Measurements from ENCODE around the gene NEDD4L. TPM values are rescaled to one million over a fixed set of nuclear protein-coding genes. Genes with fewer than 3 reads are reported as not detected.

The NEDD4L gene
- polyA plus RNA-seq, 1 experiment = 14.1 TPM

DNA sequence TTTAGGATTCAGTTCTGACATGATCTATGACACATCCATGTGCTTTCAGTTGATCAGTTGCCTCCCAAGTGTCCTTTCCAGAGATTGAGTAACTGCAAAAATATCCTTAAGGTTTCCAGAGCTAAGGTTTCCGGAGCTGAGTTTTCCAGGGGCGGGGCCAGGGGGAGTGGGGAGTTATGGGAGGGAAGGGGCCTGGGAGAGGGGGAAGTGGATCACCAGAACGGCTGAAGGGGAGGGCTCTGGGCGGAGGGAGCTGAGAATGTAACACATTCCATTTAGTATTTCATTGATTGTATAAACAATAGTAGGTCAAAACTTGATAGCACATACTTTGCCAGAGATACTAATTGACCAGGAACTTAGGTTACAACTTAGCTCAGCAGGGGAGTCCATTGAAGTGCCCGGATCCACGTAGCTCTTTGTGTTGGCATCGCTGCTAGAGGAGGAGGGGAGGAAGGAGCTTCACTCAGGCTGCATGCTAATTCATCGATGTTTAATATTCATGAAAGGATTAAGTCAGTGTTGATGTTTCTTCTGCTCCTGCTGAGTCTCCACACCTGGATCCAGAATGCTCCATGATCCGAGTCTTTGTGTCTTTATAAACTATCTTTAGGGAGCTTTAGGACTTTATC is 295.1 kb downstream of the NEDD4L start:
- ChIA-PET POLR2A (interaction anchor here (0.6 kb wide), 1 partner anchor 1682 kb away, joined by 3 read pairs; no protein-coding TSS in a partner anchor), CTCF (interaction anchor here (0.6 to 1.5 kb wide), 4 partner anchors 13 to 154 kb away, joined by 3 to 6 read pairs (median 4); no protein-coding TSS in a partner anchor)
- TF ChIP-seq, protein P1, sequence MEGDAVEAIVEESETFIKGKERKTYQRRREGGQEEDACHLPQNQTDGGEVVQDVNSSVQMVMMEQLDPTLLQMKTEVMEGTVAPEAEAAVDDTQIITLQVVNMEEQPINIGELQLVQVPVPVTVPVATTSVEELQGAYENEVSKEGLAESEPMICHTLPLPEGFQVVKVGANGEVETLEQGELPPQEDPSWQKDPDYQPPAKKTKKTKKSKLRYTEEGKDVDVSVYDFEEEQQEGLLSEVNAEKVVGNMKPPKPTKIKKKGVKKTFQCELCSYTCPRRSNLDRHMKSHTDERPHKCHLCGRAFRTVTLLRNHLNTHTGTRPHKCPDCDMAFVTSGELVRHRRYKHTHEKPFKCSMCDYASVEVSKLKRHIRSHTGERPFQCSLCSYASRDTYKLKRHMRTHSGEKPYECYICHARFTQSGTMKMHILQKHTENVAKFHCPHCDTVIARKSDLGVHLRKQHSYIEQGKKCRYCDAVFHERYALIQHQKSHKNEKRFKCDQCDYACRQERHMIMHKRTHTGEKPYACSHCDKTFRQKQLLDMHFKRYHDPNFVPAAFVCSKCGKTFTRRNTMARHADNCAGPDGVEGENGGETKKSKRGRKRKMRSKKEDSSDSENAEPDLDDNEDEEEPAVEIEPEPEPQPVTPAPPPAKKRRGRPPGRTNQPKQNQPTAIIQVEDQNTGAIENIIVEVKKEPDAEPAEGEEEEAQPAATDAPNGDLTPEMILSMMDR (IDR thresholded peaks at IDR 0.05; ENCODE audit: insufficient read depth, low read depth, low read length) = no peak
- H3K27me3 ChIP-seq (ENCODE audit: control insufficient read depth, insufficient read depth, low read length) = no peaks in the 10 kb centered on the region
- DNase-seq (ENCODE audit: low read depth) = no peak
- H3K36me3 ChIP-seq (ENCODE audit: control insufficient read depth, insufficient read depth, low read length) = peaks cover 2% of the 10 kb centered on the region; the same call in 1 of the 2 replicates
- H3K4me3 ChIP-seq (ENCODE audit: low read depth, low read length) = no peak overlapping the region

DNA sequence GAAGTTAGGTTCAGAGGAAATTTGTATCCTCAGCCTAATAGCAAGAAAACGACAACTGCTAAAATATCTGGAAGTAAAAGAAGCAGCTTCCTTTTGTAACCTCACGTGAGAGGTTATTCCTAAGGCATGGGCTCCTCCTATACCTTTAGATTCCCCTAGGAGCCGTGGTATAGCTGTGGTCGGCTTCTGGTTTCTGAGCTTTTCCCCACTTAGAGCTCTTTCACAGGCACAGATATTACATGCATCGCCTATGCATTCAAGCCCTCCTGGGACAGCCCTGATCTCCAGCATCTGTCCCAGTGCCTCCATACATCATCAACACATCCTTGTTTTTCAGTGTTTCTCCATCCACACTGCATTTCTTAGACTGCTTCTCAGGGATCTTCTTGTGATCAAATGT is 295.9 kb downstream of the NEDD4L start:
- DNase-seq (ENCODE audit: low read depth) = no peak
- TF ChIP-seq, protein P1 (IDR thresholded peaks at IDR 0.05; ENCODE audit: insufficient read depth, low read depth, low read length) = no peak
- ChIA-PET CTCF (interaction anchor here (1.2 to 1.5 kb wide), 2 partner anchors 13 to 18 kb away, joined by 3 to 5 read pairs; no protein-coding TSS in a partner anchor), POLR2A (no interaction called here)
- Histone ChIP-seq H3K4me3 (ENCODE audit: low read depth, low read length) (no peak overlapping the region), H3K36me3 (ENCODE audit: control insufficient read depth, insufficient read depth, low read length) (peaks cover 2% of the 10 kb centered on the region; the same call in 1 of the 2 replicates), H3K27me3 (ENCODE audit: control insufficient read depth, insufficient read depth, low read length) (no peaks in the 10 kb centered on the region)

DNA sequence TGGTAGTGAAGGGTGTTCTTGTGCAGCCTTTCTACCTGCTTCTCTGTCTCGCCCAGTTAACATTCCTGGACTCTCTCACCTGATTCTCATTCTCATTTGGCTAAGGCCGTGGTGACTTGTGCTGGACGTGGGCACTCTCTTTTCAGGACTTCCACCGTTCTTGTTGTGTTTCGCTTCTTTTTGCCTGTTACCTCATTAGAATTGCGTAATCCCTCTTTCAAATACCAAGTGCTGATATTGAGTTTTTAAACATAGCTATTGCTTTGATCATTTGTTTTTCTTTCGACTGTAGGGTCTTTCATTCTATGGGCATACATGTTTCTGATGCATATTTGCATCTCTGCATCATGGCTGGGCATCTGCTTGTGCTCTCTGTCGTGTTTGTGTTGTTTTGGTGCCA is 297.9 kb downstream of the NEDD4L start:
- ChIA-PET CTCF (no interaction called here), POLR2A (no interaction called here)
- no peak for DNase-seq (ENCODE audit: low read depth)
- Histone ChIP-seq H3K36me3 (ENCODE audit: control insufficient read depth, insufficient read depth, low read length) (peaks cover 2% of the 10 kb centered on the region; the same call in 1 of the 2 replicates), H3K4me3 (ENCODE audit: low read depth, low read length) (no peak overlapping the region), H3K27me3 (ENCODE audit: control insufficient read depth, insufficient read depth, low read length) (no peaks in the 10 kb centered on the region)
- TF ChIP-seq, protein P1 (IDR thresholded peaks at IDR 0.05; ENCODE audit: insufficient read depth, low read depth, low read length) = no peak

DNA sequence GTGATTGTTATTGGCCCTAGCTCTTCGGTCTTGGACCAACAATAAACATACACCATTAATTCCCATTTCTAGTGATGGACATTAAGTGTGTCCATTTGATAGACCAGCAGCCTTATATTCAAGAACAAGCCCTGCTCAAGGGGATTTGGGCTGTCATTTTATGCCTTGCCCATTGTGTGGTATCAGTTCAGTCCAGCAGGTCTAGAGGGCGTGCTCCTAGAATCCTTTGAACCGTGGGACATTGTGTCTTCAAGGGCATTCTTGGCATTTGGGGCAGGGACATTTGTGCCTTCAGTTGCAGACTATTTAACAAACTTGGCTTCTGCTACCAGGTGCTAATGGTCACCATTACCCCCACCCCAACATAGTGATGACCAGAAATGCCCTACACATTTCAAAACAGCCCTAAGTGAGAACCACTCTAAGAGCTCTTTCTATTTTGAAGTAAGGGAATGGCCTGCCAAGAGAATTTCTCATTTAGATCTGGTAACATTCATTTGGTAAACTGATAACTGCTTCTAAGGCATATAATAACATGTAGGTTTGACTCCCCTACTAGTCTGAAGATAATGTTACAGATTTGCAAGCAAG is 300.1 kb downstream of the NEDD4L start:
- TF ChIP-seq, protein P1 (IDR thresholded peaks at IDR 0.05; ENCODE audit: insufficient read depth, low read depth, low read length) = no peak
- Histone ChIP-seq H3K27me3 (ENCODE audit: control insufficient read depth, insufficient read depth, low read length) (no peaks in the 10 kb centered on the region), H3K36me3 (ENCODE audit: control insufficient read depth, insufficient read depth, low read length) (peaks cover 2% of the 10 kb centered on the region), H3K4me3 (ENCODE audit: low read depth, low read length) (no peak overlapping the region)
- DNase-seq (ENCODE audit: low read depth) = no peak
- CTCF ChIA-PET = interaction anchor here (0.9 to 1.4 kb wide), 3 partner anchors 8 to 18 kb away, joined by 3 to 6 read pairs (median 3); no protein-coding TSS in a partner anchor
- POLR2A ChIA-PET = no interaction called here

DNA sequence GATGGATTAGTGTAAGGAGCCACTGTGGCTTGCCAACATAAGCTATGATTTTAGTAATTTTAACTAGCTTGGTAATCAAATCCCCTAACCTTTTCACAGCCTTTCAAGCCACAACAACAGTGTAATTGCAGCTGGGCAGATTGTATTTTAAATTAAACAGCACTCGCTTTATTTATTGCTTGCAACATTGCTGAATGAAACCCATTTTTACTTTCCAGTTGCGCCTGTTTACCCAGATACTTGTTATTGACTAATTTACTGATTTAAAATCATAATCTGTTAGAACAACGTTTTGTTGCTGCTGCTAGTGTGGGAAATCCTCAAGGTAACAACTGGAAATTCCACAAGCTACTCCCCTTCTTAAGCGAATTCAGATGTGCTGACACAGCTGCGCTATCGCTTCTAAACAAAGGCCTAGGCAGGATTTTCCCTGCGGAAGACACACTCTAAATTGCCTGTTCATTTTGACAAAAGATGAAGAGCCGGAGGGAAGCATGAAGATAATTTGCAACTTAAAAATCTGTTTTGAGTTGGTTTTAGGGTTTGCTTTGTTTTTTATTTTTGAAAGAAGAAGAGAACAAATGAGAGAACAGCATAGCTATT is 300.9 kb downstream of the NEDD4L start:
- ChIA-PET POLR2A (no interaction called here), CTCF (interaction anchor here (0.9 to 1.4 kb wide), 3 partner anchors 9 to 17 kb away, joined by 3 to 6 read pairs (median 3); no protein-coding TSS in a partner anchor)
- no peak for DNase-seq (ENCODE audit: low read depth)
- H3K4me3 ChIP-seq (ENCODE audit: low read depth, low read length) = no peak overlapping the region
- TF ChIP-seq, protein P1 (IDR thresholded peaks at IDR 0.05; ENCODE audit: insufficient read depth, low read depth, low read length) = no peak
- no peaks in the 10 kb centered on the region for H3K27me3 ChIP-seq (ENCODE audit: control insufficient read depth, insufficient read depth, low read length)
- peaks cover 2% of the 10 kb centered on the region for H3K36me3 ChIP-seq (ENCODE audit: control insufficient read depth, insufficient read depth, low read length)

Data from BJ (cell line).